GM11168 (cell line): ENCODE results near the gene SLC43A3.

ENCODE experiments used
- in situ Hi-C: fragments of 300-500 bp; cut with MboI; formaldehyde crosslinking; loops from one replicate; pipeline ENCODE4 v1.12.0; 2022; ENCODE audit warnings: low sequenced_read_pairs; ENCODE audit not compliant: unreplicated experiment

The SLC43A3 gene

GRCh38 chr11:57426929-57427726 is at the start of gene SLC43A3:
TSS of gene SLC43A3 (minus strand) at chr11:57427121. CDS start at chr11:57426172, 949 bp downstream.
- in situ Hi-C loops: no loop called here

GRCh38 chr11:57476047-57476756 is 49.3 kb upstream of the SLC43A3 start:
- in situ Hi-C loops: no loop called here

GRCh38 chr11:57475671-57476046 is 48.7 kb upstream of the SLC43A3 start:
- in situ Hi-C loops: no loop called here

- in situ Hi-C loops: no loop called here
Observed at GRCh38 chr11:57475191-57475590, 48.3 kb upstream of the SLC43A3 start.

GRCh38 chr11:57474803-57475115 is 47.8 kb upstream of the SLC43A3 start:
- in situ Hi-C loops: no loop called here

- in situ Hi-C loops: no loop called here
Observed at GRCh38 chr11:57474017-57474802, 47.3 kb upstream of the SLC43A3 start.

GRCh38 chr11:57473285-57473841 is 46.4 kb upstream of the SLC43A3 start:
- in situ Hi-C loops: no loop called here

- in situ Hi-C loops: no loop called here
Observed at GRCh38 chr11:57471496-57471895, 44.6 kb upstream of the SLC43A3 start.

GRCh38 chr11:57469268-57469667 is 42.3 kb upstream of the SLC43A3 start:
- in situ Hi-C loops: no loop called here

- in situ Hi-C loops: no loop called here
Observed at GRCh38 chr11:57468276-57468675, 41.4 kb upstream of the SLC43A3 start.

GRCh38 chr11:57467508-57468157 is 40.7 kb upstream of the SLC43A3 start:
- in situ Hi-C loops: no loop called here

GRCh38 chr11:57466680-57467079 is 39.8 kb upstream of the SLC43A3 start:
- in situ Hi-C loops: no loop called here

GRCh38 chr11:57464539-57465181 is 37.7 kb upstream of the SLC43A3 start:
- in situ Hi-C loops: no loop called here

GRCh38 chr11:57463671-57464538 is 37.0 kb upstream of the SLC43A3 start:
- in situ Hi-C loops: no loop called here

- in situ Hi-C loops: no loop called here
Observed at GRCh38 chr11:57462597-57462996, 35.7 kb upstream of the SLC43A3 start.

GRCh38 chr11:57461841-57462489 is 35.0 kb upstream of the SLC43A3 start:
- in situ Hi-C loops: no loop called here

GRCh38 chr11:57460758-57461749 is 34.1 kb upstream of the SLC43A3 start:
- in situ Hi-C loops: no loop called here
